Keratinocyte (primary cell): ENCODE results near the gene ACMSD. TPM values are rescaled to one million over a fixed set of nuclear protein-coding genes. Genes with fewer than 3 reads are reported as not detected.

Source experiments
- DNase-seq: peaks from one replicate; pipeline ENCODE4 v3.0.0-alpha.2; 2011; ENCODE audit warnings: low read depth, missing footprints, low spot score
- FAIRE-seq: peaks from 2 replicates; lab custom pipeline; 2011; peaks lifted over from hg19 to GRCh38; lab: Jason Lieb, UNC
- H2AFZ ChIP-seq: 2 replicates; pipeline ENCODE4 v1.6.0; 2012; ENCODE audit warnings: low read length, control low read depth, inconsistent platforms; ENCODE audit not compliant: control insufficient read depth
- H3K27ac ChIP-seq: 2 replicates; pipeline ENCODE4 v1.5.1; 2011; ENCODE audit warnings: low read length; ENCODE audit not compliant: control insufficient read depth, insufficient read depth
- H3K27me3 ChIP-seq: 3 replicates; pipeline ENCODE4 v1.6.0; 2011; ENCODE audit warnings: low read length; ENCODE audit not compliant: control insufficient read depth, insufficient read depth; ENCODE audit errors: extremely low read depth
- H3K36me3 ChIP-seq, 2 experiments: 2 replicates in 1 of 2; 3 replicates in 1 of 2; pipeline ENCODE4 v1.5.1; 2011; ENCODE audit warnings: low read length in 2 of 2, mild to moderate bottlenecking in 1 of 2; ENCODE audit not compliant: control insufficient read depth in 2 of 2, insufficient read depth in 2 of 2; ENCODE audit errors: extremely low read depth in 1 of 2
- H3K4me1 ChIP-seq: 3 replicates; pipeline ENCODE4 v1.5.1; 2011; ENCODE audit warnings: low read length; ENCODE audit not compliant: control insufficient read depth, insufficient read depth; ENCODE audit errors: extremely low read depth
- H3K4me2 ChIP-seq: 3 replicates; pipeline ENCODE4 v1.6.0; 2011; ENCODE audit warnings: low read depth, low read length; ENCODE audit not compliant: control insufficient read depth, insufficient read depth; ENCODE audit errors: extremely low read depth
- H3K4me3 ChIP-seq, 3 experiments: fragments of 200-600 bp in 1 of 3; sonication (generic) in 1 of 3; 2 replicates in 2 of 3; 3 replicates in 1 of 3; pipeline ENCODE4 v1.5.1; 2011 to 2016; ENCODE audit warnings: low read length in 3 of 3, mild to moderate bottlenecking in 3 of 3, control low read depth in 2 of 3, inconsistent platforms in 1 of 3, low read depth in 1 of 3, mixed read lengths in 1 of 3, mixed run types in 1 of 3, moderate library complexity in 1 of 3; ENCODE audit not compliant: control insufficient read depth in 2 of 3, insufficient read depth in 2 of 3; ENCODE audit errors: extremely low read depth in 1 of 3
- H3K79me2 ChIP-seq: 2 replicates; pipeline ENCODE4 v1.6.0; 2012; ENCODE audit warnings: low read length; ENCODE audit not compliant: control insufficient read depth, insufficient read depth
- H3K9ac ChIP-seq: 3 replicates; pipeline ENCODE4 v1.6.0; 2011; ENCODE audit warnings: low read length; ENCODE audit not compliant: control insufficient read depth, insufficient read depth; ENCODE audit errors: extremely low read depth
- H3K9me1 ChIP-seq: 3 replicates; pipeline ENCODE4 v1.6.0; 2011; ENCODE audit warnings: low read length; ENCODE audit not compliant: control insufficient read depth, insufficient read depth; ENCODE audit errors: extremely low read depth
- H3K9me3 ChIP-seq: 2 replicates; pipeline ENCODE4 v1.5.1; 2012; ENCODE audit warnings: low read depth, low read length; ENCODE audit not compliant: control insufficient read depth
- H4K20me1 ChIP-seq: 3 replicates; pipeline ENCODE4 v1.6.0; 2011; ENCODE audit warnings: low read length; ENCODE audit not compliant: control insufficient read depth, insufficient read depth; ENCODE audit errors: extremely low read depth
- EZH2 ChIP-seq: IDR thresholded peaks from one replicate; pipeline ENCODE4 v1.6.1; 2012; ENCODE audit warnings: inconsistent platforms, mild to moderate bottlenecking, low read length, moderate library complexity
- dilution Hi-C: fragments of 300-500 bp; cut with MboI; formaldehyde crosslinking; loops from one replicate; pipeline ENCODE4 v1.7.0; 2020; ENCODE audit warnings: low sequenced_read_pairs; ENCODE audit not compliant: extremely low pct_ligation_motif_present
- polyA plus RNA-seq, 5 experiments: library from polyadenylated mRNA; depleted of rRNA in 3 of 5; stranded (reverse) in 3 of 5; stranded (forward) in 1 of 5; unstranded in 1 of 5; fragments of >200 nt; gene quantifications; 1 replicate in 1 of 5; 2 replicates in 3 of 5; 3 replicates in 1 of 5; pipeline versions ENCODE4 v1.2.1 to v1.2.3, GENCODE V29; 2011 to 2012; ENCODE audit warnings: missing spikeins in 2 of 5, low read depth in 1 of 5, low replicate concordance in 1 of 5
- TF ChIP-seq, protein P1 (sequence below), 3 experiments: IDR thresholded peaks in 1 of 3; conservative IDR thresholded peaks in 1 of 3; optimal IDR thresholded peaks in 1 of 3; 2 replicates in 2 of 3; 3 replicates in 1 of 3; pipeline versions ENCODE3 to v1.5.1; 2011; ENCODE audit warnings: low read length in 3 of 3, mild to moderate bottlenecking in 3 of 3, moderate library complexity in 2 of 3, control low read depth in 1 of 3, inconsistent platforms in 1 of 3; ENCODE audit not compliant: insufficient read depth in 2 of 3; ENCODE audit errors: extremely low read depth in 1 of 3

ACMSD gene
- polyA plus RNA-seq, 1 donor (not counting 4 experiments of a cell fraction or from before 2014, with no cell fraction given) = not detected

DNA sequence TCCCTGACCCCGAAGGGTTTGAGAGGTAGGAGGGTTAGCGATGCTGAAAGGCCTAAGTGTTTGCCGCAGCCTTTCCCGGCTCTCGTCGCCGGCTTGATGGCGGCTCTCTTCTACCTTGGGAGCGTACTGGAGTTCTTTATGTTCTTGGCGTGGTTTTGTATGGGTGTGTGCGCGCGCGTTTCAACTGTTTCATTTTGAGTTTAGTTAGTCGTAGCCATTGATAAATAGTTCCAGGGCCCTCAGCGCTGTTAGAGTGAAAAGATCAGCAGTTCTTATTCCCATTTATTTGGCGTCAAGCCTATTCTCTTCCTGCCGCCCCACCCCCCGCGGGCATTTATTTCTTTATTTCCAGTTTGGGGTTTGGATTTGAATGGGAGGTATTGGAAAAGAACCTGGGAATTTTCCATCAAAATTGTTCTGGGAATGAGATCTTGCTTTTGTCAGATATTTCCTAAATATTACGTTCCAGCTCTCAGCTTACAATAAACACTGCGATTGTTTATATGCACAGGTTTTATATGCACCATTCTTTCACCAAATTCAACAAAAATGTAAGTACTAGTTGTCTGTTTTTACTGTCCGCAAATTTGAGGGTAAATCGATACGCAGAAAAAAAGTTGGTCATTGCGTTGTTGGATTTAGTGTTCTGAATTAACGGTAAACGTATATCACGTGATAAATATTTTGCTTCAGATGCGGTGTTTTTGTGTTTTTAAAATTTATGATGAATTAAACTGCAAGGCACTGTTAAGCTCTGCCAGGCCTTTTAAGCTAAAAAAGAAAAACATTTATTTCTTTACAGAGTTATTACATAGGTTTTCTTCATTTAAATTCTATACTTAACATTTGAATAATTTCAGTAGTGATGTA, 81.2 kb downstream of the ACMSD start:
- Histone ChIP-seq H3K36me3 (no peaks in the 10 kb centered on the region), H3K27ac (peak overlapping the region; percentile 99), H3K4me1 (peaks cover 13% of the 10 kb centered on the region), H2AFZ (peak overlapping the region; percentile 97), H3K4me3 (peak overlapping the region; percentile 64 to 94 (median 91)), H4K20me1 (peaks cover 17% of the 10 kb centered on the region), H3K27me3 (no peaks in the 10 kb centered on the region), H3K9me1 (no peaks in the 10 kb centered on the region), H3K4me2 (peak overlapping the region; percentile 91), H3K9me3 (no peaks in the 10 kb centered on the region), H3K9ac (peak overlapping the region; percentile 99), H3K79me2 (peaks cover 59% of the 10 kb centered on the region)
- DNase-seq (no peak), FAIRE-seq (no peak)
- TF ChIP-seq EZH2 = no peak
- TF ChIP-seq, protein P1, sequence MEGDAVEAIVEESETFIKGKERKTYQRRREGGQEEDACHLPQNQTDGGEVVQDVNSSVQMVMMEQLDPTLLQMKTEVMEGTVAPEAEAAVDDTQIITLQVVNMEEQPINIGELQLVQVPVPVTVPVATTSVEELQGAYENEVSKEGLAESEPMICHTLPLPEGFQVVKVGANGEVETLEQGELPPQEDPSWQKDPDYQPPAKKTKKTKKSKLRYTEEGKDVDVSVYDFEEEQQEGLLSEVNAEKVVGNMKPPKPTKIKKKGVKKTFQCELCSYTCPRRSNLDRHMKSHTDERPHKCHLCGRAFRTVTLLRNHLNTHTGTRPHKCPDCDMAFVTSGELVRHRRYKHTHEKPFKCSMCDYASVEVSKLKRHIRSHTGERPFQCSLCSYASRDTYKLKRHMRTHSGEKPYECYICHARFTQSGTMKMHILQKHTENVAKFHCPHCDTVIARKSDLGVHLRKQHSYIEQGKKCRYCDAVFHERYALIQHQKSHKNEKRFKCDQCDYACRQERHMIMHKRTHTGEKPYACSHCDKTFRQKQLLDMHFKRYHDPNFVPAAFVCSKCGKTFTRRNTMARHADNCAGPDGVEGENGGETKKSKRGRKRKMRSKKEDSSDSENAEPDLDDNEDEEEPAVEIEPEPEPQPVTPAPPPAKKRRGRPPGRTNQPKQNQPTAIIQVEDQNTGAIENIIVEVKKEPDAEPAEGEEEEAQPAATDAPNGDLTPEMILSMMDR (optimal IDR thresholded peaks at IDR 0.05 in 1 of 3, IDR thresholded peaks at IDR 0.05 in 1 of 3, conservative IDR thresholded peaks at IDR 0.05 in 1 of 3; ENCODE audit: extremely low read depth in 1 of 3, insufficient read depth in 2 of 3, low read length in 3 of 3) = no peak
- dilution Hi-C loops = no loop called here

DNA sequence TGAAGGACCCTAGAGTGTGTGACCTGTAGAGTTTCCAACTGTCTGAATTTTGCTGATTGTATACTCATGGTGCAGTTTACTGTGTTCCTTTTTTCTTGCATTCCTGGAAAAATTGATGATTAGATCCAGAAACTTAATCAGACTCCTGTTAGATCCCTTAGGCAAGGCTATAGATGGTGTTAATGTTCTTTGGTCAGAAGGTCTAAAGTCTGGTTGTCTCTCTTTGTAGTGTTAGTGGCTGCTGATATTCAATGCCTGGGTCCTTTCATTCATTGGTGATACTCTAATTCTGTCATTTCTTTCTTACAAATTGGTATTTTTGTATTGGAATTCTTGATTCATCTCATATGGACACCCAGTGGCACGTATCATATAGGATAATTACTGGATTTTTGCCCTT, 86.5 kb downstream of the ACMSD start:
- peaks cover 23% of the 10 kb centered on the region for H4K20me1 ChIP-seq
- no peak overlapping the region for H3K4me3 ChIP-seq
- no peak overlapping the region for H3K4me2 ChIP-seq
- H2AFZ ChIP-seq = no peak overlapping the region
- H3K9me3 ChIP-seq = no peaks in the 10 kb centered on the region
- no peaks in the 10 kb centered on the region for H3K27me3 ChIP-seq
- no peaks in the 10 kb centered on the region for H3K9me1 ChIP-seq
- dilution Hi-C loops = no loop called here
- TF ChIP-seq EZH2 = no peak
- TF ChIP-seq, protein P1 (optimal IDR thresholded peaks at IDR 0.05 in 1 of 3, IDR thresholded peaks at IDR 0.05 in 1 of 3, conservative IDR thresholded peaks at IDR 0.05 in 1 of 3; ENCODE audit: extremely low read depth in 1 of 3, insufficient read depth in 2 of 3, low read length in 3 of 3) = no peak
- H3K9ac ChIP-seq = no peak overlapping the region
- H3K79me2 ChIP-seq = peaks cover 99% of the 10 kb centered on the region
- peaks cover 0 to 2% of the 10 kb centered on the region in 2 experiments for H3K36me3 ChIP-seq
- DNase-seq (no peak), FAIRE-seq (peak; percentile 17)
- no peak overlapping the region for H3K27ac ChIP-seq
- peaks cover 18% of the 10 kb centered on the region for H3K4me1 ChIP-seq
